Sigmoid colon (tissue), 7 donors: Measurements from ENCODE around the gene TMEM145. TPM values are rescaled to one million over a fixed set of nuclear protein-coding genes. Genes with fewer than 3 reads are reported as not detected.

Experiments
- DNase-seq: peaks from one replicate; pipeline ENCODE4 v3.0.0-alpha.2; 2019
- H3K27ac ChIP-seq, 4 donors: fragments of 200-600 bp; sonication (generic); one replicate each; pipeline ENCODE4 v1.5.1; 2016 to 2019; ENCODE audit warnings: mild to moderate bottlenecking in 1 of 4
- H3K27me3 ChIP-seq, 3 donors: fragments of 200-600 bp; sonication (generic); one replicate each; pipeline ENCODE4 v1.5.1; 2019; ENCODE audit warnings: mild to moderate bottlenecking in 1 of 3
- H3K36me3 ChIP-seq, 4 donors: fragments of 200-600 bp; sonication (generic); one replicate each; pipeline ENCODE4 v1.5.1; 2016 to 2019
- H3K4me1 ChIP-seq, 4 donors: fragments of 200-600 bp; sonication (generic); one replicate each; pipeline ENCODE4 v1.5.1; 2017 to 2019
- H3K4me3 ChIP-seq, 4 donors: fragments of 200-600 bp; sonication (generic); one replicate each; pipeline ENCODE4 v1.5.1; 2017 to 2019; ENCODE audit warnings: mild to moderate bottlenecking in 2 of 4, moderate library complexity in 1 of 4
- H3K9me3 ChIP-seq, 4 donors: fragments of 200-600 bp in 3 of 4; sonication (generic) in 3 of 4; one replicate each; pipeline versions ENCODE4 v1.5.1 to v1.6.1; 2013 to 2019
- EP300 ChIP-seq, 4 donors: sonication (generic); formaldehyde crosslinking; IDR thresholded peaks; one replicate each; pipeline ENCODE4 v1.6.1; 2017; ENCODE audit warnings: antibody characterized with exemption in 4 of 4
- POLR2A ChIP-seq, 2 donors: fragments of 450-650 bp; IDR thresholded peaks; one replicate each; pipeline ENCODE4 v1.6.1; 2016; ENCODE audit warnings: antibody characterized with exemption in 2 of 2, mild to moderate bottlenecking in 2 of 2, moderate library complexity in 2 of 2
- POLR2AphosphoS5 ChIP-seq, 4 donors: sonication (generic); formaldehyde crosslinking; IDR thresholded peaks; one replicate each; pipeline ENCODE4 v1.6.1; 2017; ENCODE audit warnings: antibody characterized with exemption in 4 of 4
- WGBS, 2 donors: extraction: QIAGEN DNeasy Blood & Tissue Kit; methylation state at CpG; one replicate each; pipeline ENCODE4 v1.1.7; 2013; 5-methylcytosine and 5-hydroxymethylcytosine counted together
- intact Hi-C: fragments of 100-400 bp; cut with DNase I; formaldehyde crosslinking; loops from one replicate; pipeline ENCODE4 v1.15.1; 2023
- polyA plus RNA-seq, 3 donors: library from polyadenylated mRNA; stranded (reverse); fragments of 200-250 nt; gene quantifications; one replicate each; pipeline ENCODE4 v1.2.3, GENCODE V29; 2013
- total RNA-seq, 4 donors: library from RNA; depleted of rRNA; stranded (reverse); fragments of >200 nt; gene quantifications; one replicate each; pipeline ENCODE4 v1.1.0, GENCODE V29; 2016
- TF ChIP-seq, protein P1 (sequence below), 4 experiments: fragments of 450-650 bp in 3 of 4; fragments of 200-600 bp in 1 of 4; IDR thresholded peaks; one replicate each; pipeline ENCODE4 v1.5.1; 2016 to 2019; ENCODE audit warnings: antibody characterized with exemption in 4 of 4, mild to moderate bottlenecking in 3 of 4, moderate library complexity in 2 of 4
- donor health status: healthy with polysubstance abuse.
- donor health status: Bipolar disorder and iron deficiency.
- donor health status: healthy.

The TMEM145 gene
- total and polyA plus RNA-seq, 7 donors = 0.54 to 4.4 (median 0.65) TPM; not detected in 3

DNA sequence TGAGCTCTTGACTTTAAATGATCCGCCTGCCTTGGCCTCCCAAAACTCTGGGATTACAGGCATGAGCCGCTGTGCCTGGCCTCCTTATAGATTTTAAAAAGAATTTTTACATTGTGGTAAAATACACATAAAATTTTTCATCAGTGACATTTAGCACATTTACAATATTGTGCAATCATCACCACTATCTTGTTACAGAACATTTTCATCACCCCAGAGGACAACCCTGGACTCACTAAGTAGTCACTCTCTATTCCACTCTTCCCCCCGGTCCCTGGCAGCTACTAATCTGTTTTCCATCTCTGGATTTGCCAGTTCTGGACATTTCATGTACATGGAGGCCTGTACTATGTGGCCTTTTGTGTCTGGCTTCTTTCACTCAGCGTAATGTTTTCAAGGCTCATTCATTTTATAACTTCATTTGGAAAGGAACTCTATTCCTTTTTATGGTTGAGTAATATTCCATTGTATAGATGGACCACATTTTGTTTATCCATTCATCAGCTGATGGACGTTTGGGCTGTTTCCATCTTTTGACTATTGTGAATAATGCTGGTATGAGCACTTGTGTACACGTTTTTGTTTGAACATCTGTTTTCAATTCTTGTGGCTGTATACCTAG is 32.2 kb downstream of the TMEM145 start:
- no peak for DNase-seq
- Histone ChIP-seq H3K36me3 (peaks cover 0 to 52% (median 9%) of the 10 kb centered on the region in 4 donors), H3K27me3 (no peaks in the 10 kb centered on the region), H3K4me1 (no peaks in the 10 kb centered on the region), H3K9me3 (no peaks in the 10 kb centered on the region), H3K4me3 (no peak overlapping the region), H3K27ac (no peak overlapping the region)
- TF ChIP-seq EP300 (IDR thresholded peaks at IDR 0.05) (no peak), POLR2A (IDR thresholded peaks at IDR 0.05) (no peak), POLR2AphosphoS5 (IDR thresholded peaks at IDR 0.05) (no peak)
- TF ChIP-seq, protein P1, sequence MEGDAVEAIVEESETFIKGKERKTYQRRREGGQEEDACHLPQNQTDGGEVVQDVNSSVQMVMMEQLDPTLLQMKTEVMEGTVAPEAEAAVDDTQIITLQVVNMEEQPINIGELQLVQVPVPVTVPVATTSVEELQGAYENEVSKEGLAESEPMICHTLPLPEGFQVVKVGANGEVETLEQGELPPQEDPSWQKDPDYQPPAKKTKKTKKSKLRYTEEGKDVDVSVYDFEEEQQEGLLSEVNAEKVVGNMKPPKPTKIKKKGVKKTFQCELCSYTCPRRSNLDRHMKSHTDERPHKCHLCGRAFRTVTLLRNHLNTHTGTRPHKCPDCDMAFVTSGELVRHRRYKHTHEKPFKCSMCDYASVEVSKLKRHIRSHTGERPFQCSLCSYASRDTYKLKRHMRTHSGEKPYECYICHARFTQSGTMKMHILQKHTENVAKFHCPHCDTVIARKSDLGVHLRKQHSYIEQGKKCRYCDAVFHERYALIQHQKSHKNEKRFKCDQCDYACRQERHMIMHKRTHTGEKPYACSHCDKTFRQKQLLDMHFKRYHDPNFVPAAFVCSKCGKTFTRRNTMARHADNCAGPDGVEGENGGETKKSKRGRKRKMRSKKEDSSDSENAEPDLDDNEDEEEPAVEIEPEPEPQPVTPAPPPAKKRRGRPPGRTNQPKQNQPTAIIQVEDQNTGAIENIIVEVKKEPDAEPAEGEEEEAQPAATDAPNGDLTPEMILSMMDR (IDR thresholded peaks at IDR 0.05) = no peak
- intact Hi-C loops = no loop called here
- 88 to 92% methylated on average over 6 of the region's 6 CpGs for WGBS, 2 donors

DNA sequence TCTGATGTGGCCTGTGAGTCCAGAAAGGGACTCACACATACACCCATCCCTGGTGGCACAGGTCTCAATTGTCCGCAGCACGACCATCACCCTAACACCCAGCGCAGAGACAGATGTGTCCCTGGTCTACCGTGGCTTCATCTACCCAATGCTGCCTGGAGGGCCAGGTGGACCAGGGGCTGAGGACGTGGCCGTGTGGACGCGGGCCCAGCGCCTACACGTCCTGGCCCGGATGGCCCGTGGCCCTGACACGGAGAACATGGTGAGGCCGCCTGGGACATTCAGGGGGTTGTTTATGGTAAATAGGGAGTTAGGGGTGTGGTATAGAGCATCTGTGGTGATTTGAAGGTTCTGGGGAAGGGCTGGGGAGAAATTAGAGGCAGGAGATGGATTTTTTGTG is 35.1 kb downstream of the TMEM145 start:
- DNase-seq = no peak
- Histone ChIP-seq H3K27me3 (no peaks in the 10 kb centered on the region), H3K9me3 (no peaks in the 10 kb centered on the region), H3K36me3 (peaks cover 0 to 62% (median 10%) of the 10 kb centered on the region in 4 donors), H3K4me1 (no peaks in the 10 kb centered on the region), H3K27ac (no peak overlapping the region), H3K4me3 (no peak overlapping the region)
- intact Hi-C loops = no loop called here
- 96% methylated on average over 14 of the region's 14 CpGs for WGBS, 2 donors
- TF ChIP-seq POLR2AphosphoS5 (IDR thresholded peaks at IDR 0.05) (no peak), POLR2A (IDR thresholded peaks at IDR 0.05) (no peak), EP300 (IDR thresholded peaks at IDR 0.05) (no peak)
- TF ChIP-seq, protein P1 (IDR thresholded peaks at IDR 0.05) = no peak

DNA sequence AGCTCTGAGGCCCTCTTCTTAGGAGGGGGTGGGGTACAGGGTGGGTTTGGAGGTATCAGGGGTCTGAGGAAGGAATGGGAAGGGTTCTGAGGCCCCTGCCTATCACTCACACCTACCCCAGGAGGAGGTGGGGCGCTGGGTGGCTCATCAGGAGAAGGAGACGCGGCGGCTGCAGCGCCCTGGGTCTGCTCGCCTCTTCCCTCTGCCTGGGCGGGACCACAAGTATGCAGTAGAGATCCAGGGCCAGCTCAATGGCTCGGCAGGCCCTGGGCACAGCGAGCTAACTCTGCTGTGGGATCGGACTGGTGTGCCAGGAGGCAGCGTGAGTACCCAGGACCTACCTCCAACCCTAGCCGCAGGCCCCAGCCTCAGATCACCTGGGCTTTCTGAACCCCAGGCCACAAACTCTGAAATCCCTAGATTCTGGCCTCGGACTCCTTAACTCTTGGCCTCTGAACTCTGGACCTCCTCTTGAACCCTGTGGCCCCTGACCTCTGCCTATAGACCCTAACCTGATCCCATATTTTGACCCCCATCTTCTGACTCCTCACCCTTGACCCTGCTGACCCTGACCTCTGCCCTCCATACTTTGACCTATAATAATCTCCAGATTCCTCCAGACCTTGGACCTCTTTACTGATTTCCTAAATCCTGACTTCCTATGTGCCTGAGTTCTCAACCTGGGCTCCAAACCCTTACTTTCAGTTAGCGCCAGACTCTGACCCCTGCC is 36.4 kb downstream of the TMEM145 start:
- intact Hi-C loops = no loop called here
- peaks cover 10 to 62% (median 12%) of the 10 kb centered on the region in 4 donors for H3K36me3 ChIP-seq
- no peak overlapping the region for H3K4me3 ChIP-seq
- WGBS, 2 donors = 96% methylated on average over 14 of the region's 14 CpGs
- H3K27me3 ChIP-seq = no peaks in the 10 kb centered on the region
- no peaks in the 10 kb centered on the region for H3K9me3 ChIP-seq
- no peaks in the 10 kb centered on the region for H3K4me1 ChIP-seq
- TF ChIP-seq EP300 (IDR thresholded peaks at IDR 0.05) = no peak
- TF ChIP-seq, protein P1 (IDR thresholded peaks at IDR 0.05) = no peak
- no peak for TF ChIP-seq POLR2AphosphoS5 (IDR thresholded peaks at IDR 0.05)
- no peak for DNase-seq
- H3K27ac ChIP-seq = no peak overlapping the region

DNA sequence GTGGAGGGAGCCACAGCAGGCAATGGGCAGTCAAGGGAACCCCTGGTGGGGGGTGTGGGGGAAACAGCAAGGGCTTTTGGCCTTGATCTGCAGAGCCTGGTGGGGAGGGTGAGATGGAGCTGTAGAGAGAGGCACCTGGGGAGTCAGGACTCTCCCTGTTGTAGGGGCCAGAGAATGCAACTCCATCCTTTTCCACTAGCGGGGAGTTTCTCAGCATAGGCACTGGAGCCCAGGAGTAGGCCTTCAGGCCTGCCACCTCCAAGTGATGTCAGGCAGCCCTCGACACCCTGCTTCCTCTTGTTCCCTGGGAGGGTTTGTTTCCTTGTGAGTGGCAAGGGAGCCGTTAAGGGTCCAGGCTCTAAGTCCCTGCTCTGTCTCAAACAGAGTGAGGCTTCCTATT is 37.3 kb downstream of the TMEM145 start:
- DNase-seq = no peak
- TF ChIP-seq POLR2A (IDR thresholded peaks at IDR 0.05) (no peak), EP300 (IDR thresholded peaks at IDR 0.05) (no peak), POLR2AphosphoS5 (IDR thresholded peaks at IDR 0.05) (no peak)
- TF ChIP-seq, protein P1 (IDR thresholded peaks at IDR 0.05) = no peak
- H3K27me3 ChIP-seq = no peaks in the 10 kb centered on the region
- no peaks in the 10 kb centered on the region for H3K4me1 ChIP-seq
- peaks cover 6 to 62% (median 10%) of the 10 kb centered on the region in 4 donors for H3K36me3 ChIP-seq
- H3K27ac ChIP-seq = no peak overlapping the region
- WGBS, 2 donors = 92 to 93% methylated on average over 3 of the region's 3 CpGs
- no peaks in the 10 kb centered on the region for H3K9me3 ChIP-seq
- intact Hi-C loops = no loop called here
- H3K4me3 ChIP-seq = no peak overlapping the region
